ENCODE measurements around the gene PCDH9.

The PCDH9 gene

GRCh38 chr13:67155898-67156722 lies 74.0 kb downstream of the PCDH9 start:
- no peak for DNase-seq

- no peak for DNase-seq
Observed at GRCh38 chr13:67152085-67152484, 78.1 kb downstream of the PCDH9 start.

GRCh38 chr13:67151652-67152051 lies 78.5 kb downstream of the PCDH9 start:
- no peak for DNase-seq

GRCh38 chr13:67150608-67151007 lies 79.5 kb downstream of the PCDH9 start:
- DNase-seq, result no peak

DNA sequence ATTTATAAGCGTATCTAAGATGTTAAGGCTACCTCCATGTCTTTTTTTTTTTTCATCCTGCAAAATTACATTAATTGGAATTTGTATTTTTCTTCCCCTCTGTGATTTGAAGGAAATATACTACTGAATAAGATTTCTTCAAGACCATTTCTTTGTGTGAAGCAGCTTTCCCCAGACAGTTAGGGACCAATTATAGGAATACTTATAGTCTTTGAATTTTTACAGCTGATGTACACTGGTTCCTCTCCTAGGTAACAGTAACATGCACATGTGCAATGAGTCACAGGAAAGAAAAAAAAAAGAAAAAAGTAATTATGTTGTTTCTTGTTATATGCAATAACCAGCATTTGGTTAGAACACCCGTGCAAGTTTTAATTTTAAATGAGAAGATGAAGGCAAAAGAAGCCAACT lies 82.0 kb downstream of the PCDH9 start:
- no peak for DNase-seq

DNA sequence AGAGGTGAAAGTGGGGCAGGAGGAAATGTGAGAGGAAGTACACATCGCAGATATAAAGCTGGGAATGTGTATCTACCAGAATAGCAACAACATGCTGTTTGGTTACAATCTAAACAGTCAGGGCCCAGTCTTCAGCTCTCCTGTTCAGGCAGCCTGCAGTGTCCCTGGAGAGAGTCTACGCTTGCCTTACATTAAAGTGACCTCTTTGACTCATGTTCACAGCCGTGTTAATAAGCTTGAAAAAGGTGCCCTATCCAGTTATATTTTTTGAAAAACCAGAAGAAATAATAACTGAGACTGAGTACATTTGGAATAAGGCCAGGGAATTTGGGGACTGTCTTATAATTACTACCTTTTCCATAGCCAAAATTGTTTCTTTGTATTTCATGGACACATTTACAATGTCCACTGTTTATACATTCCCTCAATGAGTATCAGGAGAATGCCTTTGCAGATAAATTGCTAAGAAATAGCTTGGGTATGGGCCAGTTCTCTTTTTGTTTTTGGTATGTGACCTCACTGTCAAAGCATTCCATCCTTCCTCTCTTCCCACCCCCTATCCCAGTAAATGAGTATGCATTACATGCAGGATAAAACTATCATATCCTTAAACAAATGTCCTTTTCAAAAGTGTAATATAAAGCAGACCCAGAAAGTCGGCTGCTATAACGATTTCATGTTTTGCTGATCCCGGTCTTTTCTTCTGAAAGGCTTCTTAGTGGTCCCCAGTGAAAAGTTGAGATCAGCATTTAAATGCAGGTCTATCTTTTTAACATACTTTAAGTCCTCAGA lies 82.6 kb downstream of the PCDH9 start:
- DNase-seq, result no peak

- no peak for DNase-seq
Observed at GRCh38 chr13:67146523-67147130, 83.5 kb downstream of the PCDH9 start.

- no peak for DNase-seq
Observed at GRCh38 chr13:67145950-67146349, 84.2 kb downstream of the PCDH9 start.

DNA sequence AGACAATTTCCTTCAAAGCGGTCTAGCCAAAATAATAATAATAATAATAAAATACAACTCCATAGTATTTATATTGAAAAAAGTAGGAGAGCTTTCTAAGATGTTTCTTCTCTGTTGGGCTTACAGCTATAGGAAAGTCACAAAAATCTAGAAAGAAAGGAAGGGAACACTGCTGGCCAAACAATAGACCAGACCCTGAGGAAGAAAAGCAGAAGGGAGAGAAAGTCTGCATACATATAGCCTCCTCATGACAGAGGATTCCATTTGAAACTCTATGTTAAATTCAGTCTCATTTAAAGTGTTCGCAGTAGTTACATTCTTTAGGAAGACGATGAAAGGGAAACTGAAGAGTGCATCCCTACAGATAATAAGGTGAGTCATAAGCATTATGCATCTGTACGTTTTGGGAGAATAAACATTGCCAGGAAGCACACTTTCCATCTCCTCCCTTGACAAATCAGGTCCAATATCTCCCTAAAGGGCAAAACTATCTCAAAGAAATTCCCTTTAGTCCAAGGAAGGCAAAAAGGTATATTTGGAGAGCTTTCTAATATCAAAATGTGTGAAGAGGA lies 86.5 kb downstream of the PCDH9 start:
- DNase-seq, result no peak

- DNase-seq, result no peak
Observed at GRCh38 chr13:67140006-67140405, 90.1 kb downstream of the PCDH9 start.

GRCh38 chr13:67139551-67139950 lies 90.6 kb downstream of the PCDH9 start:
- DNase-seq, result no peak

DNA sequence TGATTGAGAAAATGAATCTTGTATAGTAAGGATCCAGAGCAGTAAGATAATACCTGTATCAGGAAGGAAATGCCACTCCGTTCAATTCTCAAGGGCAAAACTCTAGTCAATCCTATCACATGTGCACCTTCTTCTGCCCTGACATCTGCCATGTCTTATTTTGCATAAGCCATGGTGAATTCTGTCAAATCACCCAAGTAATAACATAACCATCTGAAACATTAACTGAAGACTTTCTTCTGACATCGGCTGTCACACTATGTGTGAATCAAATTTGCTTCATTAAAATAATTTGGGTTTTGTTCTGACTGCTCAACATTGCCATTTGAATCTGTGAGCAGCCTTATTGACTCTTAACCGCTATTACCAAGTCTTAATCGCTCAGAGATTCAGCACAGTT lies 91.2 kb downstream of the PCDH9 start:
- no peak for DNase-seq

GRCh38 chr13:67137044-67137735 lies 92.9 kb downstream of the PCDH9 start:
- no peak for DNase-seq

GRCh38 chr13:67136157-67136556 lies 94.0 kb downstream of the PCDH9 start:
- DNase-seq, result no peak

- no peak for DNase-seq
Observed at GRCh38 chr13:67135356-67135755, 94.8 kb downstream of the PCDH9 start.

GRCh38 chr13:67134417-67135129 lies 95.6 kb downstream of the PCDH9 start:
- DNase-seq, result no peak

DNA sequence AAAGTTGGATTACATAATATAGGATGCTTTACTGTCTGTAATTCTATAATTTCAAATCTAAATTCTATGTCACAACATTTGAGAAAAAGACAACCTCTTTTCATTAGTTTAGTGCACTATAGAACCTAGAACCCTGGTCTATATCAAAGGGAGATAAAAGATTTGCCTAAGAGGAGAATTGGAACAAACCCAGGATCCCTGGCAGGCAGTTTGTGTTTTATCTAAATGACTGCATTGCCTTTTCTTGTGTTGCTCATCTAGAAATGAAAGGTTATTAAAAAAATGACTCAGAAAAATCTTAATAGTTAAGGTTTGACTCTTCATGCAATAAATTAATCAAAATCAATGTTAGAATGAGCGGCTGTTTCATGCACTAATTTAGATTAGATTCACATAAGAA lies 96.7 kb downstream of the PCDH9 start:
- no peak for DNase-seq

GRCh38 chr13:67131393-67131792 lies 98.7 kb downstream of the PCDH9 start:
- no peak for DNase-seq

- DNase-seq, result no peak
Observed at GRCh38 chr13:67130444-67130843, 99.7 kb downstream of the PCDH9 start.

DNA sequence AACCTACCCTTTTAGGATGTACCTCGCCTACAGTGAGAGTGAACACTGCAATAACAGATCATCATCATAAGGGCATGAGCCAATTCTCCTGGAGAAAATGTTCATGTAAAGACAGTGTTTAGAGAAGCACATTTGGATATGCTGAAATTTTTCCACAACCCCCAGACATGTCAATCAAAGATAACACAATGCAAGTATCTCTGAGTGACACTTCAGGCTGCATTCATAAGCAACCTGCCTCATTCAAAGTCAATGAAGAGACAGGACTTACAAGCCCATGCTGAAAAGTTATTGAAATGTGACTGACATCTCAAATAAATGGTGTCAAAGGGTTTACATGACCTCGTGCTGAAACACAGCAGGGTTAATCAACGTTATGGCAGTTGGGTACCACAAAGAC lies 102.0 kb downstream of the PCDH9 start:
- DNase-seq, result no peak

GRCh38 chr13:67125681-67126080 lies 104.5 kb downstream of the PCDH9 start:
- no peak for DNase-seq

GRCh38 chr13:67123165-67123564 lies 107.0 kb downstream of the PCDH9 start:
- no peak for DNase-seq

Data from activated CD4-positive, alpha-beta T cell treated with anti-CD3 and anti-CD28 coated beads, Interleukin-2, amount 50 U/mL, for 4 hours (primary cell).